ENCODE measurements around the gene CENPB.
"Not testable (repeated sequence)": the region's sequence is repeated elsewhere in the genome, so short reads cannot be mapped to it uniquely, and the experiment has no call there.

CENPB gene, protein sequence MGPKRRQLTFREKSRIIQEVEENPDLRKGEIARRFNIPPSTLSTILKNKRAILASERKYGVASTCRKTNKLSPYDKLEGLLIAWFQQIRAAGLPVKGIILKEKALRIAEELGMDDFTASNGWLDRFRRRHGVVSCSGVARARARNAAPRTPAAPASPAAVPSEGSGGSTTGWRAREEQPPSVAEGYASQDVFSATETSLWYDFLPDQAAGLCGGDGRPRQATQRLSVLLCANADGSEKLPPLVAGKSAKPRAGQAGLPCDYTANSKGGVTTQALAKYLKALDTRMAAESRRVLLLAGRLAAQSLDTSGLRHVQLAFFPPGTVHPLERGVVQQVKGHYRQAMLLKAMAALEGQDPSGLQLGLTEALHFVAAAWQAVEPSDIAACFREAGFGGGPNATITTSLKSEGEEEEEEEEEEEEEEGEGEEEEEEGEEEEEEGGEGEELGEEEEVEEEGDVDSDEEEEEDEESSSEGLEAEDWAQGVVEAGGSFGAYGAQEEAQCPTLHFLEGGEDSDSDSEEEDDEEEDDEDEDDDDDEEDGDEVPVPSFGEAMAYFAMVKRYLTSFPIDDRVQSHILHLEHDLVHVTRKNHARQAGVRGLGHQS

DNA sequence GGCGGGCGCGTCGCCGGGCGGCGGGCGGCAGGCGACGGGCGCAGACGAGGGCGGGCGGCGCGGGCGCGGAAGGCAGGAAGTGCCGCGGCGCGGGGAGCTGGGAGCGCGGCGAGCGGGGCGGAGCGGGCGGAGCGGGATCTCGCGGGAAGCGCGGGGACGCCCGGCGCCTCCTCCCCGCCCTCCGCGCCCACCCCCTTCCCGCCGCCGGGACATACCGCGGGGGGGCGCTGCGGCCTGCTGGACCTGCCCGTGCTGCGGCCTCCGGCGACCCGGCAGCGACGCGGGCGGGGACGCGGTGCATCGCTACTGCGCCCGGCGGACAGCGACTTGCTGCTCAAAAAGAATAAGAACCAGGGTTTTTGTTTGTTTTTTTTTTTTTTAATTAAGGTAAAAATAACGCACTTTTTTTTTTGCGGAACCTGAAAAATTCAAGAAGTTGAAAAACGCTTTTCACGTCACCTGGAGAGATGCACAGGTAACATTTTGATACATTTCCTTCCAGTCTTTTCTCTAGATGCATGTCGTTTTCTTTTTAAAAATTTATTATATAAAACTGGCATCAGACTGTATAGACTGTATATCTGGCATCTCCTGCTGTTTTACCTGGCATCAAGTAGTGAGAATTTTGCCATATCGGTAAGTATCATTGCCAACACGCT, at the start of gene CENPB:
Gene CENPB (minus strand): TSS at position 76 of the 659 bp plus-strand sequence. CDS start 257 bp downstream, outside the sequence.
- DNase-seq, result peak; percentile 93

- no peak for DNase-seq
Measured at GRCh38 chr20:3836132-3836531, 49.6 kb upstream of the CENPB start.

DNA sequence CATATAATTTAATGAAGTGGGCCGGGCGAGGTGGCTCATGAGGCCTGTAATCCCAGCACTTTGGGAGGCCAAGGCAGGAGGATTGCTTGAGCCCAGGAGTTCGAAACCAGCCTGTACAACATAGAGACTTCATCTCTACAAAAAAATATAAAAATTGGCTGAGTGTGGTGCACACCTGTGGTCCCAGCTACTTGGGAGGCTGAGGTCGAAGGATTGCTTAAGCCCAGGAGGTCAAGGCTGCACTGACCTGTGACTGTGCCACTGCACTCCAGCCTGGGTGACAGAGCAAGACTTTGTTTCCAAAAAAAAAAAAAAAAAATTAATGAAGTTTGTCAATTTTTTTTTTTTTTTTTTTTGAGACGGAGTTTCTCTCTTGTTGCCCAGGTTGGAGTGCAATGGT, 43.4 kb upstream of the CENPB start:
- not testable (repeated sequence) for DNase-seq

GRCh38 chr20:3828798-3829197, 42.3 kb upstream of the CENPB start:
- DNase-seq, result no peak

- DNase-seq, result no peak
Measured at GRCh38 chr20:3826420-3826819, 39.9 kb upstream of the CENPB start.

DNA sequence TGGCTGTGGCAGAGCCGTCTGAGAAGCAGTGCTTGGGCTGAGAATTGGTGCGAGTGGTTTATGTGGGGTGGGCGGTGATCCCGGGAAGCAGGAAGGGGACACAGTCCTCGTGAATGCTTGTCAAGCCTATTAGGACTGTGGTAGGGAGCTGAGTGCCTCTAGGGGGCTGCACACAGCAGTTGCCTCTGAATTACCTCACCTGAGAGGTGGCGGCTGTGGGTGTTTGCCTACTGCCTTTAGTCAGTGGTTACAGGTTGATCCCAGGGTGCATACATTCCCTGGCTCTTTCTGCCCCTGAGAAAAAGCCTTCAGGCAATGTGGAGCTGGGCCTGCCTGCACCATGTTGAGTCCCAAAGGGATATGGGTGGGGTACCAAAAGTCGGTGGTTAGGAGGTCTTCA, 39.0 kb upstream of the CENPB start:
- DNase-seq, result no peak

DNA sequence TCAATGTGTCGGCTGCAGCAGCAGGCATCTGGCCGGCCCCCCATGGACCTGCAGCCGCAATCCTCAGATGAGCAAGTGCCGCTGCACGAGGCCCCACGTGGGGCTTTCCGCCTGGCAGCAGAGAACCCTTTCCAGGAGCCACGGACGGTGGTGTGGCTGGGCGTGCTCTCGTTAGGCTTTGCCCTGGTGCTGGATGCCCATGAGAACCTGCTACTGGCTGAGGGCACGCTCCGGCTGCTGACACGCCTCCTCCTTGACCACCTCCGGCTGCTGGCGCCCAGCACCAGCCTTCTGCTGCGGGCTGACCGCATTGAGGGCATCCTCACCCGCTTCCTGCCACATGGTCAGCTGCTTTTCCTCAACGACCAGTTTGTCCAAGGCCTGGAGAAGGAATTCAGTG, 37.3 kb upstream of the CENPB start:
- no peak for DNase-seq

DNA sequence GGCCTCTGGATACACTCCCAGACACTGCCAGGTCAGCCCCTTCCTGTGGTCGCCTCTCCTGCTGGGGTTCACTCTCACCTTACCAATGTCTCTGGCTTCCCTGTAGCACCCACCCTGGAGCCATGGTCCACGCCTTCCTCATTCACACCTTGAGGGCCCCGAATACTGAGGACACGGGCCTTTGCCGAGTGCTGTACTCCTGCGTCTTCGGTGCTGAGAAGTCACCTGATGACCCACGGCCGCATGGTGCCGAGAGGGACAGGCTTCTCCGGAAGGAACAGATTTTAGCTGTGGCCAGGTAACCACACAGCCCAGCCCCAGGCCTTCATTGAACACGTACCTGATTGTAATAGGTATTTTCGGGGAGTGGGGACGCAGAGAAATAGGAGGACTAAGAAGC, 35.5 kb upstream of the CENPB start:
- no peak for DNase-seq

DNA sequence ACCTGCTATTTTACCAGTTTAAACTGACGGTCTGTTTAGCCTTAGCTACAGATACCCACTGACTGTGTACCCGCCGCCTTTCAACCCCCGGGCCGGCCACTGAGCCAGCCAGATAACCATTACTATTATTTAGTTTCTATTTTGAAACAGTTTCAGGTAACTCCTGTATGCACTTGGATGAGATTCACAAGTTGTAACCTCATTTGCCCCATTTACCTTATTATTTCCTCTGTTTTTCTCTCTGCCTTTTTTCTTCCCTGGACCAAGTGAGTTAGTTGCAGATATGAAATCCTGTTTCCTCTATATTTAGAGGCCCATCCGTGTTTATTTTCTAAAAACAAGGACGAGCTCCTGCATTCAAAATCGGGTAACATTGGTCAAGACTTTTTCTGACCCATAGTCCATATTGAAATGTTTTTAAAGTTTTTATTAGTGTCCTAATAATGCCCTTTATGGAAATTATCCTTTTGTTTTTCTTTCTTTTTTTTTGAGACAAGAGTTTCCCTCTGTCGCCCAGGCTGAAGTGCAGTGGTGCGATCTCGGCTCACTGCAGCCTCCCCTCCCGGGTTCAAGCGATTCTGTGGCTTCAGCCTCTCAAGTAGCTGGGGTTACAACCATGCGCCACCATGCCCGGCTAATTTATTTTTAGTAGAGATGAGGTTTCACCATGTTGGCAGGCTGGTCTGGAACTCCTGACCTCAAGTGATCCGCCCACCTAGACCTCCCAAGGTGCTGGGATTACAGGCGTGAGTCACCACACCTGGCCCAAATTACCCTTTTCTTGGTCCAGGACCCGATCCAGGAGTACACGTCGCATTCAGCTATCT, 34.6 kb upstream of the CENPB start:
- no peak for DNase-seq

DNA sequence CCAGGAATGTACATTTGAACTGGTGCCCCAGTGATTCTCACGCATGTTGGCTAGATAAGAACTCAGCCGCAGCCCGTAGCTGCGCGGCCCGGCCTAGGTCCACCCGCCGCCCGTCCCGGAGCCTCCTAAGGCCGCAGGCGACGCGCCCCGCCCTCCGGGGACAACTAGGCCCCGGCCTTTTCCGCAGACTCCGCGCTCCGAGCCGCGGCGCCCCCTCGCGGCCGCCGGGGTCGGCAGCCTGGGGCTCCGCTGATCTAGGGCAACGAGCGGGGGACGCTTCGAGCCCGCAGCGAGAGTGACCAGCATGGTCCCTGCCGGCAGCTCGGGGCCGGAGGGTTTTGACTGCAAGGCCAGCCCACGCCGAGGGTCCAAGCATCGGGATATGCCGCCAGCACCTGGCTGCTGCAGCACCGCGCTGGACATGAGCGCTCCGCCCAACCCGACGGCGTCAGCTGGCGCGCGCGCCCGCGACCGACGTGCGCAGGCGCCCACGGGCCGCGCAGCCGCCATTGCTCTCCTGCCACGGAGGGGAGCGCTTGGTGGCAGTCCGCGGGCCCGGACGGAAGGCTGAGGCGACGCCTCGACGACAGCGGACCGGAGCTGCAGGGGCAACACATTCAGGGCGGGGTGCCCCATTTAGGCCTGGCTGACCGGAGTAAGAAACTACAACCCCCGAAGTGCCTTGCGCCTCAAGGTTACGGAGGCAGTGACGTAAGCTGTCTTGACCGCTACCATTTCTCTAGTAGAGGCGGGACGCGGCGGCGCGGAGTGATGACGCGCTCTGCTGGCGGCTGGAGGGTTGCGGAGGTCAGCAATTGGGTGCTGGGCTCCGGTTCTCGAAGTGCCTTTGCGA, 33.7 kb upstream of the CENPB start, which contains the start of gene AP5S1:
Gene AP5S1 (plus strand): TSS at position 500 of the 853 bp plus-strand sequence. CDS start 1,571 bp downstream, outside the sequence.
- DNase-seq, result peak; percentile 93

DNA sequence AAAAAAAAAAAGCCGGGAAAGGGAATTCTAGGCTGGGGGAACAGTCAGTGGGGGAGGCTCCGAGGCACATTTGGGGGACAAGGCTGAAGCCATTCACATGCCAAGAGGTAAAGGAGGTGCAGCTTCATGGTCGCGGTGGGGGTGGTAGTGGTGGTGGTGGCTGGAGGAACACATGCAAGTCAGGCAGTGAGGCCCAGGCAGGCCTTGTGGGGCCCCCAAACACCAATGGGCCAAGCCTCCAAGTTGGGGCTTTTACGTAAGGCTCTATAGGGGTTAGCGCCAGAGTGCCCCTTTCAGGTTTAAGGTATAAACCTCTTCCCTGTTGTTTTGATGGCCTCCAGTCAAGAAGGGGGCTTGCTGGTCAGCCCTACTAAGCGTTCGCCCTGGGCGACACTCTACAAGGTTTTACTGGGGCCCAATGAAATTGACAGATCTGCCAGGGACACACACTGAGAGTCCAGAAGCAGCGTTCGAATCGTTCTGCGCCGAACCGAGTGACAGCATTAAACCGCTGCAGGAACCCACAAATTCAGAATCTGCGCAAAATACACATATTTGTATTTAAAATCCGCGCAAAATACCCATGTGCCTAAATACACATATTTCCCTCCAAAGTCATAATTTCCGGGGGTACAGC, 33.0 kb upstream of the CENPB start:
- DNase-seq, result no peak

DNA sequence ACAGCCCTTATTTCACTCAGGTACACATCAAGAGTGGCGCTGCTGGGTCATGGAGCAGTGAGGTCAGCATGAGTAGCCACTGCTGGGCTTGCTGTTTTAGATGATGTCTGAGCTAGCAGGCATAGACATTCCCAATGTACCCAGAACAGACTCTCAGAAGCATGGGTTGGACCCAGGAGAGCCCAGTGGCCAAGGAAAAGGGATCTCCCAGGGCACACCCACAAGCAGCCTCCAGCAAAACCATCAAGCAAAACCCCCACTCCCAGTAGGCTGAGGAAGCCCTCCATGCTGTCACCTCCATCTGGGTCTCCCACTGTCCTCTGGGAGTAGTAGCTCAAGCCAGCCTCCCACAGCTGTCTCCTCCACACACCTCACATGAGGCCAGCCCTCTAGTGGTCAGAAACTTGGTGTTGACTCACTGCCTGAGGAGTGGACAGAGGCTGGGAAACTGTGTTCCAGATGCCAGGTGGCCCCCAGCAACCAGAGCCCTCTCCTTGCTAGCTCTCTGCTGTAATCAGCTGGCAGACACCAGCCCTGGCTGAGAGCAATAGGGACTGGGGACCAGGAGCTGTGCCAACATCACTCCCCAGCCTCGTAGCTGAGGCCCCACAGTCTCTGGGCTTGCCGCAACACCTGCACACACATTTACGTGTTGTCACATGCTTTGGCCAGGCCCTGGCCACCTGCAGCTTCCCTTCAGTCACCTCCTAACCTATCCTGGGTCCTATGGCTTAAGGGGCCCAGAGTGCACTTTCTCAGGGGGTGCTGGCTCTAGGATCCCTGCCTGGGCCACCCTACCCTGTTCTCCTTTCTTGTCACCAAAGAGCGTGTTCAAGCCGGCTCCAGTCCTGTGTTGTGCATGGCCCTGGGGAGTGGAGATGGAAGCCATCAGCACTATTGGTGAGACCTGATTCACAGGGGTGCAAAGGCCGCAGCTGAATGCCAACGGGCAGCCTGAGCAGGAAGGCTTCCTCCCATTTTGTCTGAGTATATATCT, 31.9 kb upstream of the CENPB start:
- DNase-seq, result no peak

DNA sequence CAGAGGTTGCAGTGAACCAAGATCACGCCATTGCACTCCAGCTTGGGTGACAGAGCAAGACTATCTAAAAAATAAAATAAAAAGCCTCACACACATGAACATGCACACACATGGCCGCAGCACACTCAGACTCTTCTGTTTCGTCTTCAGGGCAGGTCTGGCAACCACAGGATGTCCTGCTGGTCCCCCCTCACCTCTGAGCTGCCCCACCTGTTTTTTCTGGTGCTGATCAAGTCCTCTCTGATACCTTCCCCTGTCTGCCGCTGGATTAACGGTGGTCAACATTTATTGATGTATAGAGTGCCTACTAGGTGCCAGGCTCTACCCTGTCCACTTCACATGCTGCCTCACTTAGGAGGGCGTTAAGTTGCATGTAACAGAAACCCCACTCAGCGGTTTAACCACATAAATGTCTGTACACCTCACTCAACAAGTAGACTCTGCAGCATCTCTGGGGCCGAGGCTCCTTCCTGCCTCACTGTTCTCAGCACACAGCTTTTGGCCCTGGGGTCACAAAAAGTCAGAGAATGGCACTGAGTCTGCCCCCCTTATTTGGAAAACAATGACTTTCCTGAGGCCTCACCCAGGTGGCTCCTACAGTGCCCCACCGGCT, 29.3 kb upstream of the CENPB start:
- peak; percentile 61 for DNase-seq

- DNase-seq, result no peak
Measured at GRCh38 chr20:3814928-3815495, 28.5 kb upstream of the CENPB start.

- peak; percentile 26 for DNase-seq
Measured at GRCh38 chr20:3813848-3814581, 27.5 kb upstream of the CENPB start.

DNA sequence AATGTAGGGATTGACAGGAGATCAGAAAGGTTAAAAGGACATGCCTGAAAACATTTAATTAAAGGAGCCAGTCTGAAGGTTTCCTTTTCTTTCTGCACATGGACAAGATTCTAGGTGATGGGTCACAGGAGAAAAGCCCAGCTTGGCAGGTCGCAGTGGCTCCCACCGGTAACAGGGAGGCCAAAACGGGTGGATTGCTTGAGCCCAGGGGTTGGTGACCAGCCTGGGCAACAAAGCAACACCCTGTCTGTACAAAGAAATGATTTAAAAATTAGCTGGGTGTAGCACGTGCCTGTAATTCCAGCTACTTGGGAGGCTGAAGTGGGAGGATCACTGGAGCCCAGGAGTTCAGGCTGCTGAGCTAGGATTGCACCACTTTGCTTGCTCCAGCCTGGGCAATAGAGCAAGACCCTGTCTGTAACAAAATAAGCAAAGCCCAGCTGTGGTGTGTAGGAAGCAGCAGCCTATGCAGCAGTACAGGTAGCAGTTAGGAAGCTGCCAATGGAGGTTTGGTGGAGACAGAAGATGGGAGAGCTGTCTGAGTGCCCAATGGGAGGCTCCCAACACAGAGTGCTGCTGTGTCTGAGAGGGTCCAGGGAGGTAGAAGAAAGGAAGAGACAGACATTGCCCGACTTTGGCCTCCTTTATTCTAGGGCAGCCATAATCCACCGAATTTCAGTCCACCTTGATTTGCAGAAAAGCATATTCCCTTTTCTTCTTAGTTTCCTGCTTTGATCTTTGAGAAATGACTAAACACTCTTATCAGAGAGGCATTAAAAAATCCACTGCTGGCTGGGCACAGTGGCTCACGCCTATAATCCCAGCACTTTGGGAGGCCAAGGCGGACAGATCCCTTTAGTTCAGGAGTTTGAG, 26.7 kb upstream of the CENPB start:
- no peak for DNase-seq

- DNase-seq, result no peak
Measured at GRCh38 chr20:3812259-3812681, 25.7 kb upstream of the CENPB start.
